RPMI8226 (cell line): Measurements from ENCODE around the gene PDE4B.

Experiments used
- DNase-seq: peaks from one replicate; pipeline ENCODE4 v3.0.0-alpha.2; 2015

Gene PDE4B

GRCh38 chr1:65890201-65890843 lies 97.6 kb downstream of the PDE4B start:
- no peak for DNase-seq

GRCh38 chr1:65894738-65895605 lies 102.3 kb downstream of the PDE4B start:
- DNase-seq, result no peak

- DNase-seq, result no peak
Measured at GRCh38 chr1:65896721-65897120, 104.0 kb downstream of the PDE4B start.

- no peak for DNase-seq
Measured at GRCh38 chr1:65897485-65897884, 104.8 kb downstream of the PDE4B start.

- no peak for DNase-seq
Measured at GRCh38 chr1:65904681-65905083, 112.0 kb downstream of the PDE4B start.

- no peak for DNase-seq
Measured at GRCh38 chr1:65910432-65910831, 117.7 kb downstream of the PDE4B start.

- no peak for DNase-seq
Measured at GRCh38 chr1:65911679-65912078, 119.0 kb downstream of the PDE4B start.

GRCh38 chr1:65918564-65918963 lies 125.9 kb downstream of the PDE4B start:
- no peak for DNase-seq

- DNase-seq, result no peak
Measured at GRCh38 chr1:65921446-65921845, 128.8 kb downstream of the PDE4B start.

- DNase-seq, result no peak
Measured at GRCh38 chr1:65924471-65924870, 131.8 kb downstream of the PDE4B start.

GRCh38 chr1:65938506-65938905 lies 145.8 kb downstream of the PDE4B start:
- no peak for DNase-seq

GRCh38 chr1:65939191-65939590 lies 146.5 kb downstream of the PDE4B start:
- DNase-seq, result no peak

GRCh38 chr1:65939636-65940035 lies 146.9 kb downstream of the PDE4B start:
- no peak for DNase-seq

GRCh38 chr1:65940126-65940525 lies 147.4 kb downstream of the PDE4B start:
- no peak for DNase-seq

- no peak for DNase-seq
Measured at GRCh38 chr1:65942476-65942875, 149.8 kb downstream of the PDE4B start.

GRCh38 chr1:65946376-65946775 lies 153.7 kb downstream of the PDE4B start:
- DNase-seq, result no peak

- no peak for DNase-seq
Measured at GRCh38 chr1:65946960-65947359, 154.3 kb downstream of the PDE4B start.

- no peak for DNase-seq
Measured at GRCh38 chr1:65948609-65949229, 156.0 kb downstream of the PDE4B start.

GRCh38 chr1:65949230-65949626 lies 156.5 kb downstream of the PDE4B start:
- no peak for DNase-seq

- no peak for DNase-seq
Measured at GRCh38 chr1:65949933-65950332, 157.2 kb downstream of the PDE4B start.

- DNase-seq, result no peak
Measured at GRCh38 chr1:65952696-65953095, 160.0 kb downstream of the PDE4B start.

GRCh38 chr1:65953170-65953569 lies 160.5 kb downstream of the PDE4B start:
- no peak for DNase-seq

- no peak for DNase-seq
Measured at GRCh38 chr1:65955071-65955470, 162.4 kb downstream of the PDE4B start.

GRCh38 chr1:65955503-65955902 lies 162.8 kb downstream of the PDE4B start:
- DNase-seq, result peak; percentile 34
